ENCODE measurements around the gene ARL6IP5. TPM values are rescaled to one million over a fixed set of nuclear protein-coding genes. Genes with fewer than 3 reads are reported as not detected.

Gene ARL6IP5
- total RNA-seq, 2 experiments from 2014 or later, result 58.0 to 65.2 TPM

GRCh38 chr3:69087030-69087791, 2.5 kb downstream of the ARL6IP5 start:
- peaks cover 48% of the 10 kb centered on the region for H3K36me3 Mint-ChIP-seq (ENCODE audit: low read depth)
- Histone ChIP-seq H3K36me3 (ENCODE audit: insufficient read depth, low read length) (peaks cover 13% of the 10 kb centered on the region), H3K4me3 (ENCODE audit: low read length) (peak overlapping the region; percentile 85), H3K27ac (ENCODE audit: low read depth in 1 of 2, low read length in 2 of 2) (peak overlapping the region; percentile 91), H3K27me3 (ENCODE audit: control insufficient read depth in 1 of 2, insufficient read depth in 2 of 2, low read length in 2 of 2) (no peaks in the 10 kb centered on the region), H3K4me1 (ENCODE audit: insufficient read depth, low read length) (peaks cover 69% of the 10 kb centered on the region), H3K9me3 (ENCODE audit: control insufficient read depth in 1 of 2, insufficient read depth in 1 of 2, low read length in 2 of 2) (no peaks in the 10 kb centered on the region)
- TF ChIP-seq, protein P1, sequence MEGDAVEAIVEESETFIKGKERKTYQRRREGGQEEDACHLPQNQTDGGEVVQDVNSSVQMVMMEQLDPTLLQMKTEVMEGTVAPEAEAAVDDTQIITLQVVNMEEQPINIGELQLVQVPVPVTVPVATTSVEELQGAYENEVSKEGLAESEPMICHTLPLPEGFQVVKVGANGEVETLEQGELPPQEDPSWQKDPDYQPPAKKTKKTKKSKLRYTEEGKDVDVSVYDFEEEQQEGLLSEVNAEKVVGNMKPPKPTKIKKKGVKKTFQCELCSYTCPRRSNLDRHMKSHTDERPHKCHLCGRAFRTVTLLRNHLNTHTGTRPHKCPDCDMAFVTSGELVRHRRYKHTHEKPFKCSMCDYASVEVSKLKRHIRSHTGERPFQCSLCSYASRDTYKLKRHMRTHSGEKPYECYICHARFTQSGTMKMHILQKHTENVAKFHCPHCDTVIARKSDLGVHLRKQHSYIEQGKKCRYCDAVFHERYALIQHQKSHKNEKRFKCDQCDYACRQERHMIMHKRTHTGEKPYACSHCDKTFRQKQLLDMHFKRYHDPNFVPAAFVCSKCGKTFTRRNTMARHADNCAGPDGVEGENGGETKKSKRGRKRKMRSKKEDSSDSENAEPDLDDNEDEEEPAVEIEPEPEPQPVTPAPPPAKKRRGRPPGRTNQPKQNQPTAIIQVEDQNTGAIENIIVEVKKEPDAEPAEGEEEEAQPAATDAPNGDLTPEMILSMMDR (IDR thresholded peaks at IDR 0.05), result no peak
- ChIA-PET POLR2A (interaction anchor here (0.8 to 8.6 kb wide), 9 partner anchors 6 to 74 kb away, joined by 3 to 75 read pairs (median 5); partner anchors contain the start of genes EOGT and TMF1), CTCF (interaction anchor here (1.4 to 1.8 kb wide), 3 partner anchors 9 to 37 kb away, joined by 3 to 5 read pairs (median 3); no protein-coding TSS in a partner anchor)
- H3K27me3 Mint-ChIP-seq, result no peaks in the 10 kb centered on the region
- no peaks in the 10 kb centered on the region for H3K9me3 Mint-ChIP-seq
- ATAC-seq (ENCODE audit: poor library complexity) (no peak), DNase-seq (peak in 1 of 14 experiments; percentile 43)
- H3K4me3 Mint-ChIP-seq, result peak overlapping the region; percentile 72
- H3K27ac Mint-ChIP-seq, result peak overlapping the region; percentile 96
- H3K4me1 Mint-ChIP-seq (ENCODE audit: low read depth), result peaks cover 76% of the 10 kb centered on the region
- intact Hi-C loops (cut with DNase I, micrococcal nuclease), result loop anchor here in 1 of 2 experiments (10.0 kb wide), 1 partner anchor 1432 kb away; the partner anchor contains the start of gene SUCLG2

DNA sequence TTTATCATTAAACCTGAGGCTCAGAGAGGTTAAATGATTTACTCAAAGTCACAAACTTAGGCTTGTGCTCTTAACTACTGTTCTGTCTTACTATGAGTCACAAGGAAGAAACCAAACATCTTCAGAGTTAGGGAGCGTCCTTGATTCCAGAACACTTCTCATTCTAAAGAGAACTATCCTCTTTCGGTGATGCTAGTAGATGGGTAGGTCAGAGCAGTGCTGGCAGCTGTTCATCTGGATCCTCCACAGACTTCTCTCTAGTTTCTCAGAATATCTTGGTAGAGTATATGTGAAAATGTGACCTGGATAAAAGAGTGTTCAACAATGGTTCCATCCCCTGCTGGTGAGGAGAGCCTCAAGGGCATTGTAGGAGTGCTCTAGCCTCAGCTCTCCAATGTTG, 3.3 kb downstream of the ARL6IP5 start:
- H3K36me3 Mint-ChIP-seq (ENCODE audit: low read depth), result peaks cover 48% of the 10 kb centered on the region
- intact Hi-C loops (cut with DNase I, micrococcal nuclease), result loop anchor here in 1 of 2 experiments (10.0 kb wide), 1 partner anchor 1433 kb away; the partner anchor contains the start of gene SUCLG2

GRCh38 chr3:69090021-69090420, 5.3 kb downstream of the ARL6IP5 start:
- peak overlapping the region; percentile 77 to 78 for H3K27ac ChIP-seq (ENCODE audit: low read depth in 1 of 2, low read length in 2 of 2)
- intact Hi-C loops (cut with DNase I, micrococcal nuclease), result no loop called here
- TF ChIP-seq, protein P1 (IDR thresholded peaks at IDR 0.05), result no peak
- H3K9me3 ChIP-seq (ENCODE audit: control insufficient read depth in 1 of 2, insufficient read depth in 1 of 2, low read length in 2 of 2), result no peaks in the 10 kb centered on the region
- peaks cover 75% of the 10 kb centered on the region for H3K4me1 ChIP-seq (ENCODE audit: insufficient read depth, low read length)
- CTCF ChIA-PET, result interaction anchor here (1.2 kb wide), 1 partner anchor 216 kb away, joined by 3 read pairs; no protein-coding TSS in a partner anchor
- H3K27me3 Mint-ChIP-seq, result no peaks in the 10 kb centered on the region
- H3K27ac Mint-ChIP-seq, result peak overlapping the region; percentile 96
- DNase-seq (no peak), ATAC-seq (ENCODE audit: poor library complexity) (no peak)
- peak overlapping the region; percentile 68 for H3K4me3 Mint-ChIP-seq
- H3K36me3 Mint-ChIP-seq (ENCODE audit: low read depth), result peaks cover 56% of the 10 kb centered on the region
- H3K36me3 ChIP-seq (ENCODE audit: insufficient read depth, low read length), result peaks cover 21% of the 10 kb centered on the region
- no peaks in the 10 kb centered on the region for H3K27me3 ChIP-seq (ENCODE audit: control insufficient read depth in 1 of 2, insufficient read depth in 2 of 2, low read length in 2 of 2)
- H3K4me3 ChIP-seq (ENCODE audit: low read length), result no peak overlapping the region
- H3K4me1 Mint-ChIP-seq (ENCODE audit: low read depth), result peaks cover 77% of the 10 kb centered on the region
- POLR2A ChIA-PET, result interaction anchor here (0.7 to 1.6 kb wide), 5 partner anchors 14 to 77 kb away, joined by 3 to 6 read pairs (median 3); partner anchors contain the start of genes EOGT and TMF1
- H3K9me3 Mint-ChIP-seq, result no peaks in the 10 kb centered on the region

More for the DNA sequence above, 3.3 kb downstream of the ARL6IP5 start:
- no peaks in the 10 kb centered on the region for H3K27me3 Mint-ChIP-seq
- TF ChIP-seq, protein P1 (IDR thresholded peaks at IDR 0.05), result no peak
- no peak for ATAC-seq (ENCODE audit: poor library complexity)
- POLR2A ChIA-PET, result interaction anchor here (1.0 to 1.5 kb wide), 3 partner anchors 17 to 38 kb away, joined by 3 read pairs; no protein-coding TSS in a partner anchor
- H3K9me3 Mint-ChIP-seq, result no peaks in the 10 kb centered on the region
- Histone ChIP-seq H3K4me1 (ENCODE audit: insufficient read depth, low read length) (peaks cover 70% of the 10 kb centered on the region), H3K27ac (ENCODE audit: low read depth in 1 of 2, low read length in 2 of 2) (peak overlapping the region; percentile 78 to 91), H3K36me3 (ENCODE audit: insufficient read depth, low read length) (peaks cover 13% of the 10 kb centered on the region), H3K27me3 (ENCODE audit: control insufficient read depth in 1 of 2, insufficient read depth in 2 of 2, low read length in 2 of 2) (no peaks in the 10 kb centered on the region), H3K9me3 (ENCODE audit: control insufficient read depth in 1 of 2, insufficient read depth in 1 of 2, low read length in 2 of 2) (no peaks in the 10 kb centered on the region), H3K4me3 (ENCODE audit: low read length) (peak overlapping the region; percentile 85)
- H3K4me3 Mint-ChIP-seq, result peak overlapping the region; percentile 72
- H3K4me1 Mint-ChIP-seq (ENCODE audit: low read depth), result peaks cover 76% of the 10 kb centered on the region
- peak overlapping the region; percentile 96 for H3K27ac Mint-ChIP-seq
- no peak for DNase-seq
- CTCF ChIA-PET, result interaction anchor here (0.5 to 1.6 kb wide), 3 partner anchors 8 to 1870 kb away, joined by 4 to 5 read pairs (median 5); no protein-coding TSS in a partner anchor
